KMS-11 (cell line): Measurements from ENCODE around the gene FIGLA.
"Not testable (repeated sequence)": the region's sequence is repeated elsewhere in the genome, so short reads cannot be mapped to it uniquely, and the experiment has no call there.

Experiments used
- H2AFZ ChIP-seq: fragments of 200-600 bp; sonication (generic); 2 replicates; pipeline ENCODE4 v1.6.1; 2016; ENCODE audit warnings: antibody characterized with exemption, mixed run types, low read depth
- H3K27ac ChIP-seq: fragments of 200-600 bp; sonication (generic); 2 replicates; pipeline ENCODE4 v1.6.1; 2016; ENCODE audit warnings: mild to moderate bottlenecking, mixed run types
- H3K27me3 ChIP-seq: fragments of 200-600 bp; sonication (generic); 2 replicates; pipeline ENCODE4 v1.6.1; 2017; ENCODE audit warnings: mild to moderate bottlenecking, low read depth, mixed run types, moderate library complexity; ENCODE audit not compliant: insufficient read depth
- H3K36me3 ChIP-seq: fragments of 200-600 bp; sonication (generic); 2 replicates; pipeline ENCODE4 v1.6.1; 2017; ENCODE audit warnings: mild to moderate bottlenecking, mixed run types; ENCODE audit not compliant: insufficient read depth
- H3K4me1 ChIP-seq: fragments of 200-600 bp; sonication (generic); 2 replicates; pipeline ENCODE4 v1.6.1; 2016; ENCODE audit warnings: mild to moderate bottlenecking, low read depth, mixed run types; ENCODE audit not compliant: poor library complexity, severe bottlenecking
- H3K4me2 ChIP-seq: fragments of 200-600 bp; sonication (generic); 2 replicates; pipeline ENCODE4 v1.7.0; 2016; ENCODE audit warnings: mild to moderate bottlenecking, mixed run types
- H3K4me3 ChIP-seq: fragments of 200-600 bp; sonication (generic); IDR thresholded peaks from 2 replicates; pipeline ENCODE4 v1.6.1; 2017; ENCODE audit warnings: low read depth, low read length, mixed read lengths; ENCODE audit not compliant: insufficient read depth
- H3K79me2 ChIP-seq: fragments of 200-600 bp; sonication (generic); 2 replicates; pipeline ENCODE4 v1.6.1; 2016; ENCODE audit warnings: low read depth, mixed run types; ENCODE audit not compliant: insufficient read depth
- H3K9ac ChIP-seq: fragments of 200-600 bp; sonication (generic); 2 replicates; pipeline ENCODE4 v1.6.1; 2016; ENCODE audit warnings: mild to moderate bottlenecking, mixed run types
- H4K20me1 ChIP-seq: fragments of 200-600 bp; sonication (generic); 2 replicates; pipeline ENCODE4 v1.6.1; 2016; ENCODE audit warnings: mild to moderate bottlenecking, mixed run types; ENCODE audit not compliant: insufficient read depth
- TF ChIP-seq, protein P1 (sequence below): fragments of 200-600 bp; sonication (generic); conservative IDR thresholded peaks from 2 replicates; pipeline ENCODE4 v1.6.1; 2017; ENCODE audit warnings: low read depth, mild to moderate bottlenecking, antibody characterized with exemption, low read length, moderate library complexity, mixed read lengths

FIGLA gene

DNA sequence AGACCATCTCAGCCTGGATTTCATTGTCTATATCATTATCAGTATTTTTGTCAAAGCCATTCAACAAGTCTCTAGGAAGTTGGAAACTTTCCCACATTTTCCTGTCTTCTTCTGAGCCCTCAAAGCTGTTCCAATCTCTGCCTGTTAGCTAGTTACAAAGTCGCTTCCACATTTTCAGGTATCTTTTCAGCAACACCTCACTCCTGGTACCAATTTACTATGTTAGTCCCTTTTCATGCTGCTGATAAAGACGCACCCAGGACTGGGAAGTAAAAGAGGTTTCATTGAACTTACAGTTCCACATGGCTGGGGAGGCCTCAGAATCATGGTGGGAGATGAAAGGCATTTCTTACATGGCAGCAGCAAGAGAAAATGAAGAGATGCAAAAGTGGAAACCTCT is 9.3 kb upstream of the FIGLA start:
- no peaks in the 10 kb centered on the region for H3K79me2 ChIP-seq
- H3K27me3 ChIP-seq: no peaks in the 10 kb centered on the region
- H3K9ac ChIP-seq: no peak overlapping the region
- H3K4me1 ChIP-seq: no peaks in the 10 kb centered on the region
- H3K4me2 ChIP-seq: no peak overlapping the region
- TF ChIP-seq, protein P1, sequence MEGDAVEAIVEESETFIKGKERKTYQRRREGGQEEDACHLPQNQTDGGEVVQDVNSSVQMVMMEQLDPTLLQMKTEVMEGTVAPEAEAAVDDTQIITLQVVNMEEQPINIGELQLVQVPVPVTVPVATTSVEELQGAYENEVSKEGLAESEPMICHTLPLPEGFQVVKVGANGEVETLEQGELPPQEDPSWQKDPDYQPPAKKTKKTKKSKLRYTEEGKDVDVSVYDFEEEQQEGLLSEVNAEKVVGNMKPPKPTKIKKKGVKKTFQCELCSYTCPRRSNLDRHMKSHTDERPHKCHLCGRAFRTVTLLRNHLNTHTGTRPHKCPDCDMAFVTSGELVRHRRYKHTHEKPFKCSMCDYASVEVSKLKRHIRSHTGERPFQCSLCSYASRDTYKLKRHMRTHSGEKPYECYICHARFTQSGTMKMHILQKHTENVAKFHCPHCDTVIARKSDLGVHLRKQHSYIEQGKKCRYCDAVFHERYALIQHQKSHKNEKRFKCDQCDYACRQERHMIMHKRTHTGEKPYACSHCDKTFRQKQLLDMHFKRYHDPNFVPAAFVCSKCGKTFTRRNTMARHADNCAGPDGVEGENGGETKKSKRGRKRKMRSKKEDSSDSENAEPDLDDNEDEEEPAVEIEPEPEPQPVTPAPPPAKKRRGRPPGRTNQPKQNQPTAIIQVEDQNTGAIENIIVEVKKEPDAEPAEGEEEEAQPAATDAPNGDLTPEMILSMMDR: no peak
- H2AFZ ChIP-seq: no peak overlapping the region
- no peak overlapping the region for H3K27ac ChIP-seq
- no peaks in the 10 kb centered on the region for H4K20me1 ChIP-seq
- H3K36me3 ChIP-seq: no peaks in the 10 kb centered on the region
- H3K4me3 ChIP-seq: no peak overlapping the region

DNA sequence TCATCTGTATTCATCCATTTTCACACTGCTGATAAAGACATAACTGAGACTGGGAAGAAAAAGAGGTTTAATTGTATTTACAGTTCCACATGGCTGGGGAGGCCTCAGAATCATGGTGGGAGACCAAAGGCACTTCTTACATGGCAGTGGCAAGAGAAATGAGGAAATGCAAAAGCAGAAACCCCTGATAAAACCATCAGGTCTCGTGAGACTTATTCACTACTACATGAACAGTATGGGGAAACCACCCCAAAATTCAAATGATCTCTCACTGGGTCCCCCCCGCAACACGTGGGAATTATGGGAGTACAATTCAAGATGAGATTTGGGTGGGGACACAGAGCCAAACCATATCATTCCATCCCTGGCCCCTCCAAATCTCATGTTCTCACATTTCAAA is 7.6 kb upstream of the FIGLA start:
- not testable (repeated sequence) for H2AFZ ChIP-seq, H4K20me1 ChIP-seq, H3K4me1 ChIP-seq, H3K36me3 ChIP-seq, H3K27me3 ChIP-seq, H3K4me2 ChIP-seq, H3K27ac ChIP-seq, H3K4me3 ChIP-seq, H3K9ac ChIP-seq, H3K79me2 ChIP-seq

DNA sequence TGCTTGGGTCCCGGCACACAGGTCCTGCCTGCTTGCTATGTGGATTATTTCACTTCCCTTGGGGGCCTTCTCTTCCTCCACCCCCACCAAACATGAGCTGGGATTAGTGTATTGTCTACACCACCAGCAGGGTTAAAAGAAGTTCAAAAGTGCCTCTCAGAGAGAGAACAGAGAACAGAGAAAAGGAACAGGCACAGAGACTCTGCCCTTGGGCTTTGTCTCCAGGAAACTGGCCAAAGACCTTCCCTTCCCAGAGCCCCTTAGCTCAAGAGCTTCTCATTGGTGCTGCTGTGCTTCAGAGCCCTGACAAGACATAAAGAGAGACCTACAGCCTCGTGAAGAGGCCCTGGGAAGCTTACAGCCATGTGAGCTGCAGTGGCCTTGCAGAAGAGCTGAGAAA is 7.1 kb upstream of the FIGLA start:
- Histone ChIP-seq H3K4me1 (no peaks in the 10 kb centered on the region), H3K9ac (no peak overlapping the region), H4K20me1 (no peaks in the 10 kb centered on the region), H2AFZ (no peak overlapping the region), H3K4me3 (no peak overlapping the region), H3K27ac (no peak overlapping the region), H3K27me3 (no peaks in the 10 kb centered on the region), H3K36me3 (no peaks in the 10 kb centered on the region), H3K4me2 (no peak overlapping the region), H3K79me2 (no peaks in the 10 kb centered on the region)
- TF ChIP-seq, protein P1: no peak

DNA sequence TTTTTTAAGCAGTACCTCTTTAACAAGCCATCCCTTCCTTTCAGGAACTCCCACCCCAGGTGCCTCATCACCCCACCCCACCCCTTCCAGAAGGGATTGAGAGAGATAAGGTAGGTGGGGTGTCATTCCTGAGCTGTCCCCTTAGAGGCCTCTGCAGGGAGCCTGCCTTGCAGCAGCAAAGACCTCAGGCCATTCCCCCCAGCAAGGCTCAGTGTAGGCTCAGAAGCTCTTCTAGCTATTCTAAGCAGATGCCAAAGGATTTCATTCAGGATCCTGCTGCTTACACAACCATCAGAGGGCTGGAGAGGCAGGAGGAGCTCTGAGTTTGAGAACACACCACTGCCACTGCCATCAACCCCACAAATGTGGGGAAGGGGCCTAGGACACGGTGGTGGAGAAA is 5.8 kb upstream of the FIGLA start:
- no peaks in the 10 kb centered on the region for H3K36me3 ChIP-seq
- H2AFZ ChIP-seq: no peak overlapping the region
- no peaks in the 10 kb centered on the region for H3K27me3 ChIP-seq
- H3K9ac ChIP-seq: no peak overlapping the region
- no peaks in the 10 kb centered on the region for H3K4me1 ChIP-seq
- H3K4me2 ChIP-seq: no peak overlapping the region
- H4K20me1 ChIP-seq: no peaks in the 10 kb centered on the region
- no peak overlapping the region for H3K27ac ChIP-seq
- H3K4me3 ChIP-seq: no peak overlapping the region
- H3K79me2 ChIP-seq: no peaks in the 10 kb centered on the region
- TF ChIP-seq, protein P1: no peak

DNA sequence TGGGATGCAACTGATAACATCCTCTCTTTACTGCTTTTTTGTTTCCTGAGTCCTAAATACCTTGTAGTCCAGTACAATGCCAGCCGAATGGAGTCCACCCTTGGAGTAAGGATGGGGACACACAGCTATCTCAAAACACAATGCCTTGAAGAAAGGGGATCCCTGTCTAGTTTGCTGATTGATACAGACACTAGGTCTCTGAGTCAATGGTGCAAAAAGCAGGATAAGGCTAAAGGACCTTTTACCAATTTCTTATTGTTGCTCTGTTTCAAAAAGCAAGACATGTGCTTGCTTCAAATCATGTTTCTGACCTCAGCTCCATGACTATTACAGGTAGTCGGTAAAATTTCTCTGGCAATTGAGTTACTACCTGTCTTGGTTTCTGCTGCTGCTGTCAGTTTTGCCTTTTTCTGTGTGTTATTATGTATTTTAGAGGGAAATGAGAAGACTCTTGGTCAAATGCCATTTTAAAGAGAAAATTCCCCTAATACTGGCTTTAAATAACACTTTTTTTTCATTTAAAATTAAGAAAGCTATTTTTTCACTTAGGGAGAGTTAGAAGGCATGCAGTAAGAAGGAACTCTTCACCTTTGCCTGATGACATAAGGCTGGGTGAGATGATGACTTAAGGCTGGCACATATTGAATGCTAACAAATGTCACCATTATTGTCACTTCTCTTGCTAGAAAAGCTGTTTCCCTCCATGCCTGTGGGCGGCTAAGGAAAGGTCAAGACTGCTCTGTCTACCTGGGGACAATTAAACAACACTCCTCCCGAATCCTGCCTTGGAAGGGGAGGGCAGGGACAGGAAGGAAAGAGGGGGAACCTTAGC is 4.9 kb upstream of the FIGLA start:
- no peak overlapping the region for H3K27ac ChIP-seq
- H3K4me2 ChIP-seq: no peak overlapping the region
- no peaks in the 10 kb centered on the region for H3K27me3 ChIP-seq

More for the DNA sequence above, 4.9 kb upstream of the FIGLA start:
- TF ChIP-seq, protein P1: no peak
- no peak overlapping the region for H3K4me3 ChIP-seq
- H3K4me1 ChIP-seq: no peaks in the 10 kb centered on the region
- no peaks in the 10 kb centered on the region for H4K20me1 ChIP-seq
- no peak overlapping the region for H2AFZ ChIP-seq
- H3K9ac ChIP-seq: no peak overlapping the region
- H3K36me3 ChIP-seq: no peaks in the 10 kb centered on the region
- no peaks in the 10 kb centered on the region for H3K79me2 ChIP-seq
